ENCODE data around the gene PDE4B. TPM values are rescaled to one million over a fixed set of nuclear protein-coding genes. Genes with fewer than 3 reads are reported as not detected.

The PDE4B gene
- total RNA-seq, 1 donor from 2014 or later, result 0.29 TPM

GRCh38 chr1:66370462-66370971 lies 577.8 kb downstream of the PDE4B start:
- no peak for DNase-seq (ENCODE audit: low spot score, unreplicated experiment)
- Mint-ChIP-seq H3K9me3 (ENCODE audit: low read depth) (no peaks in the 10 kb centered on the region), H3K4me3 (ENCODE audit: low read depth) (no peak overlapping the region), H3K27me3 (no peaks in the 10 kb centered on the region), H3K27ac (no peak overlapping the region), H3K36me3 (ENCODE audit: insufficient read depth) (no peaks in the 10 kb centered on the region), H3K4me1 (ENCODE audit: low read depth) (no peaks in the 10 kb centered on the region)
- TF ChIP-seq CTCF (IDR thresholded peaks at IDR 0.05; ENCODE audit: unreplicated experiment), result no peak

- TF ChIP-seq CTCF (IDR thresholded peaks at IDR 0.05; ENCODE audit: unreplicated experiment), result no peak
- H3K9me3 Mint-ChIP-seq (ENCODE audit: low read depth), result no peaks in the 10 kb centered on the region
- H3K27ac Mint-ChIP-seq, result peak overlapping the region; percentile 62
- H3K4me3 Mint-ChIP-seq (ENCODE audit: low read depth), result no peak overlapping the region
- DNase-seq (ENCODE audit: low spot score, unreplicated experiment), result no peak
- H3K36me3 Mint-ChIP-seq (ENCODE audit: insufficient read depth), result no peaks in the 10 kb centered on the region
- H3K4me1 Mint-ChIP-seq (ENCODE audit: low read depth), result no peaks in the 10 kb centered on the region
- no peaks in the 10 kb centered on the region for H3K27me3 Mint-ChIP-seq
Observed at GRCh38 chr1:66371233-66372005, 578.7 kb downstream of the PDE4B start.

GRCh38 chr1:66372522-66373101 lies 579.9 kb downstream of the PDE4B start:
- Mint-ChIP-seq H3K9me3 (ENCODE audit: low read depth) (no peaks in the 10 kb centered on the region), H3K27ac (no peak overlapping the region)
- no peak for TF ChIP-seq CTCF (IDR thresholded peaks at IDR 0.05; ENCODE audit: unreplicated experiment)

GRCh38 chr1:66373157-66373591 lies 580.5 kb downstream of the PDE4B start:
- Mint-ChIP-seq H3K4me1 (ENCODE audit: low read depth) (no peaks in the 10 kb centered on the region), H3K27ac (no peak overlapping the region), H3K4me3 (ENCODE audit: low read depth) (no peak overlapping the region), H3K9me3 (ENCODE audit: low read depth) (no peaks in the 10 kb centered on the region), H3K36me3 (ENCODE audit: insufficient read depth) (no peaks in the 10 kb centered on the region), H3K27me3 (no peaks in the 10 kb centered on the region)
- DNase-seq (ENCODE audit: low spot score, unreplicated experiment), result no peak
- no peak for TF ChIP-seq CTCF (IDR thresholded peaks at IDR 0.05; ENCODE audit: unreplicated experiment)

More at GRCh38 chr1:66372522-66373101, 579.9 kb downstream of the PDE4B start:
- no peak for DNase-seq (ENCODE audit: low spot score, unreplicated experiment)
- Mint-ChIP-seq H3K4me1 (ENCODE audit: low read depth) (no peaks in the 10 kb centered on the region), H3K27me3 (no peaks in the 10 kb centered on the region), H3K36me3 (ENCODE audit: insufficient read depth) (no peaks in the 10 kb centered on the region), H3K4me3 (ENCODE audit: low read depth) (no peak overlapping the region)

GRCh38 chr1:66374148-66374547 lies 581.5 kb downstream of the PDE4B start:
- Mint-ChIP-seq H3K36me3 (ENCODE audit: insufficient read depth) (no peaks in the 10 kb centered on the region), H3K9me3 (ENCODE audit: low read depth) (no peaks in the 10 kb centered on the region), H3K27me3 (no peaks in the 10 kb centered on the region), H3K4me1 (ENCODE audit: low read depth) (no peaks in the 10 kb centered on the region), H3K27ac (no peak overlapping the region), H3K4me3 (ENCODE audit: low read depth) (no peak overlapping the region)
- DNase-seq (ENCODE audit: low spot score, unreplicated experiment), result no peak
- TF ChIP-seq CTCF (IDR thresholded peaks at IDR 0.05; ENCODE audit: unreplicated experiment), result no peak

Data from progenitor cell of endocrine pancreas (in vitro differentiated cells).